Testis (tissue), 2 donors: ENCODE measurements around the gene TCF4.

ENCODE experiments used
- POLR2A ChIP-seq: fragments of 450-650 bp; IDR thresholded peaks from one replicate; pipeline ENCODE4 v1.6.1; 2017; ENCODE audit warnings: antibody characterized with exemption, mild to moderate bottlenecking, moderate library complexity
- TF ChIP-seq, protein P1 (sequence below), 3 experiments: fragments of 450-650 bp in 2 of 3; fragments of 200-600 bp in 1 of 3; sonication (generic) in 1 of 3; IDR thresholded peaks; one replicate each; pipeline ENCODE4 v1.5.1; 2016 to 2019; ENCODE audit warnings: antibody characterized with exemption in 3 of 3, mild to moderate bottlenecking in 2 of 3, moderate library complexity in 1 of 3

DNA sequence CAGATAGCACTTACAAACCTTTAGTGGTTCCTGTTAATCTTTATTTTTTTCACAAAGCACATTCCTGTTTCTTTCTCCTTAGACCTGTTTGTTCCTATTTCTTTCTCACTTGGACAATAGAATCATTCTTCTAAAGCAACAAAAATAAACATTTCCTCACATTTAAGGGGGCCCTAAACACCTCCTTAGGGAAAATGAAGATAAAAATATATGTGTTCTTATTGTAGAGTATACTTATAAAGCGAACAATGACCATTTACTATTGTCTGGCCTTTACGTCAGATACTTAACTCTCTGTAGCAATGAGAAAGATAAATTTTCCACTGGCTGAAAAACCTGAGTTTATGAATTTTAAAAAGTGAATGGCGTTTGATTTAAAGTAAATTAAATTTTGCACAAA lies 234.6 kb downstream of the TCF4 start:
- TF ChIP-seq POLR2A: no peak
- TF ChIP-seq, protein P1, sequence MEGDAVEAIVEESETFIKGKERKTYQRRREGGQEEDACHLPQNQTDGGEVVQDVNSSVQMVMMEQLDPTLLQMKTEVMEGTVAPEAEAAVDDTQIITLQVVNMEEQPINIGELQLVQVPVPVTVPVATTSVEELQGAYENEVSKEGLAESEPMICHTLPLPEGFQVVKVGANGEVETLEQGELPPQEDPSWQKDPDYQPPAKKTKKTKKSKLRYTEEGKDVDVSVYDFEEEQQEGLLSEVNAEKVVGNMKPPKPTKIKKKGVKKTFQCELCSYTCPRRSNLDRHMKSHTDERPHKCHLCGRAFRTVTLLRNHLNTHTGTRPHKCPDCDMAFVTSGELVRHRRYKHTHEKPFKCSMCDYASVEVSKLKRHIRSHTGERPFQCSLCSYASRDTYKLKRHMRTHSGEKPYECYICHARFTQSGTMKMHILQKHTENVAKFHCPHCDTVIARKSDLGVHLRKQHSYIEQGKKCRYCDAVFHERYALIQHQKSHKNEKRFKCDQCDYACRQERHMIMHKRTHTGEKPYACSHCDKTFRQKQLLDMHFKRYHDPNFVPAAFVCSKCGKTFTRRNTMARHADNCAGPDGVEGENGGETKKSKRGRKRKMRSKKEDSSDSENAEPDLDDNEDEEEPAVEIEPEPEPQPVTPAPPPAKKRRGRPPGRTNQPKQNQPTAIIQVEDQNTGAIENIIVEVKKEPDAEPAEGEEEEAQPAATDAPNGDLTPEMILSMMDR (IDR thresholded peaks at IDR 0.05): no peak
